ENCODE data around the gene SWAP70.

GRCh38 chr11:9731256-9731655 is 67.4 kb downstream of the SWAP70 start:
- TF ChIP-seq CTCF (IDR thresholded peaks at IDR 0.05) (no peak), POLR2A (IDR thresholded peaks at IDR 0.05) (no peak)
